Measurements from ENCODE around the gene FOSL1. TPM values are rescaled to one million over a fixed set of nuclear protein-coding genes. Genes with fewer than 3 reads are reported as not detected.

Gene FOSL1
- total RNA-seq, 2 experiments from 2014 or later = 0.88 TPM; not detected in 1

GRCh38 chr11:65912845-65913244 lies 12.7 kb upstream of the FOSL1 start:
- no peak for TF ChIP-seq CTCF (conservative IDR thresholded peaks at IDR 0.05; ENCODE audit: low read length)
- TF ChIP-seq EZH2phosphoT487 (IDR thresholded peaks at IDR 0.05; ENCODE audit: borderline replicate concordance, low read depth, low read length) = no peak
- no peak for DNase-seq (ENCODE audit: low spot score)
- Histone ChIP-seq H3K4me3 (ENCODE audit: low read depth, low read length, poor library complexity, severe bottlenecking) (no peak overlapping the region), H3K9me3 (ENCODE audit: low read length) (no peaks in the 10 kb centered on the region), H2AFZ (ENCODE audit: low read length) (no peak overlapping the region), H3K27ac (ENCODE audit: low read depth, low read length, poor library complexity, severe bottlenecking) (no peak overlapping the region), H4K20me1 (ENCODE audit: insufficient read depth, low read length) (no peaks in the 10 kb centered on the region), H3K9me2 (ENCODE audit: insufficient read depth, low read length) (no peaks in the 10 kb centered on the region), H3K36me3 (ENCODE audit: insufficient read depth, low read length) (no peaks in the 10 kb centered on the region), H3K79me2 (ENCODE audit: insufficient read depth, low read depth, low read length) (peaks cover 5% of the 10 kb centered on the region; the same call in 1 of the 2 replicates), H3K4me1 (ENCODE audit: insufficient read depth, low read length, poor library complexity, severe bottlenecking) (peaks cover 8% of the 10 kb centered on the region), H3K4me2 (ENCODE audit: low read length) (no peak overlapping the region)
- no TSS peak for BruUV-seq (replicated peaks)
- ChIA-PET CTCF (ENCODE audit: unreplicated experiment) (no interaction called here), POLR2A (interaction anchor here (1.4 kb wide), 1 partner anchor 11 kb away, joined by 3 read pairs; no protein-coding TSS in a partner anchor)
- intact Hi-C loops (cut with micrococcal nuclease; ENCODE audit: unreplicated experiment) = no loop called here

- no peaks in the 10 kb centered on the region for H3K9me3 ChIP-seq (ENCODE audit: low read length)
- DNase-seq (ENCODE audit: low spot score) = no peak
- no TSS peak for BruUV-seq (replicated peaks)
- ChIA-PET CTCF (ENCODE audit: unreplicated experiment) (interaction anchor here (0.6 kb wide), 1 partner anchor 65 kb away, joined by 3 read pairs; no protein-coding TSS in a partner anchor), POLR2A (interaction anchor here (1.4 kb wide), 1 partner anchor 10 kb away, joined by 3 read pairs; no protein-coding TSS in a partner anchor)
- no peak overlapping the region for H3K27ac ChIP-seq (ENCODE audit: low read depth, low read length, poor library complexity, severe bottlenecking)
- H3K36me3 ChIP-seq (ENCODE audit: insufficient read depth, low read length) = no peaks in the 10 kb centered on the region
- H3K4me2 ChIP-seq (ENCODE audit: low read length) = no peak overlapping the region
- TF ChIP-seq CTCF (conservative IDR thresholded peaks at IDR 0.05; ENCODE audit: low read length) (no peak), EZH2phosphoT487 (IDR thresholded peaks at IDR 0.05; ENCODE audit: borderline replicate concordance, low read depth, low read length) (no peak)
- H3K9me2 ChIP-seq (ENCODE audit: insufficient read depth, low read length) = no peaks in the 10 kb centered on the region
- H3K4me1 ChIP-seq (ENCODE audit: insufficient read depth, low read length, poor library complexity, severe bottlenecking) = no peaks in the 10 kb centered on the region
- H2AFZ ChIP-seq (ENCODE audit: low read length) = no peak overlapping the region
- no peak overlapping the region for H3K4me3 ChIP-seq (ENCODE audit: low read depth, low read length, poor library complexity, severe bottlenecking)
- no peaks in the 10 kb centered on the region for H4K20me1 ChIP-seq (ENCODE audit: insufficient read depth, low read length)
- intact Hi-C loops (cut with micrococcal nuclease; ENCODE audit: unreplicated experiment) = no loop called here
- H3K79me2 ChIP-seq (ENCODE audit: insufficient read depth, low read depth, low read length) = no peaks in the 10 kb centered on the region
Measured at GRCh38 chr11:65911682-65912568, 11.7 kb upstream of the FOSL1 start.

DNA sequence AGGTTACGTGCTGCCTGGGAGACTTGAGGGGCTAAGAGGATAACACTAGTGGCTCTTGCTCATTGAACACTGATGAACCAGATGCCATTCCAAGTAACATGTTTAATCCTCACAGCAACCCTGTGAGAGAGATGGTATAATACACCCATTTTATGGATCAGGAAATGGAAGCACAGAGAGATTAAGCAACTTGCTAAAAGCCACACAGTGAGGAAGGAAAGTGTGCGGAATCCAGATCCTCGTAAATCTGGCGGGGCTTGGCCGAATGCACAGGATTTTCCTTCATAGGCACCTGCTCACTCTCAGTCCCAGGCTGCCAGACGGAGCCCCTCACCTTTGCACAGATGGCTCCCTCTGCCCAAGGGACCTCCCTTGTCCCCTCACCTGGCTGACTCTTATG lies 7.7 kb upstream of the FOSL1 start:
- H3K79me2 ChIP-seq (ENCODE audit: insufficient read depth, low read depth, low read length) = no peaks in the 10 kb centered on the region
- BruUV-seq (replicated peaks) = no TSS peak
- intact Hi-C loops (cut with micrococcal nuclease; ENCODE audit: unreplicated experiment) = no loop called here
- ChIA-PET POLR2A (no interaction called here), CTCF (ENCODE audit: unreplicated experiment) (no interaction called here)
- H3K4me1 ChIP-seq (ENCODE audit: insufficient read depth, low read length, poor library complexity, severe bottlenecking) = no peaks in the 10 kb centered on the region
- TF ChIP-seq CTCF (conservative IDR thresholded peaks at IDR 0.05; ENCODE audit: low read length) (no peak), EZH2phosphoT487 (IDR thresholded peaks at IDR 0.05; ENCODE audit: borderline replicate concordance, low read depth, low read length) (no peak)
- no peak overlapping the region for H3K4me2 ChIP-seq (ENCODE audit: low read length)
- no peaks in the 10 kb centered on the region for H3K9me2 ChIP-seq (ENCODE audit: insufficient read depth, low read length)
- no peaks in the 10 kb centered on the region for H3K36me3 ChIP-seq (ENCODE audit: insufficient read depth, low read length)
- no peak for DNase-seq (ENCODE audit: low spot score)
- no peak overlapping the region for H3K4me3 ChIP-seq (ENCODE audit: low read depth, low read length, poor library complexity, severe bottlenecking)
- H2AFZ ChIP-seq (ENCODE audit: low read length) = no peak overlapping the region
- no peaks in the 10 kb centered on the region for H3K9me3 ChIP-seq (ENCODE audit: low read length)
- H3K27ac ChIP-seq (ENCODE audit: low read depth, low read length, poor library complexity, severe bottlenecking) = no peak overlapping the region
- H4K20me1 ChIP-seq (ENCODE audit: insufficient read depth, low read length) = no peaks in the 10 kb centered on the region

All from OCI-LY7 (cell line).